HepG2 (cell line): ENCODE measurements around the gene PNPLA2.

Experiments
- CBX5 ChIP-seq: sonication (generic); formaldehyde crosslinking; IDR thresholded peaks from 2 replicates; pipeline ENCODE4 v1.4.0; 2020; ENCODE audit warnings: missing genetic modification reagents, borderline replicate concordance
- EP300 ChIP-seq, 3 experiments: sonication (generic) in 1 of 3; formaldehyde crosslinking in 1 of 3; IDR thresholded peaks; 2 replicates each; pipeline versions ENCODE4 v1.5.1 to v1.6.1; 2011 to 2020; ENCODE audit warnings: low read depth in 2 of 3, low read length in 2 of 3, borderline replicate concordance in 1 of 3, improper control_type of control experiment in 1 of 3, mild to moderate bottlenecking in 1 of 3, missing genetic modification reagents in 1 of 3, moderate library complexity in 1 of 3
- FOXJ3 ChIP-seq: sonication (generic); formaldehyde crosslinking; IDR thresholded peaks from 2 replicates; pipeline ENCODE4 v1.4.0; 2020; ENCODE audit warnings: missing genetic modification reagents, mild to moderate bottlenecking, borderline replicate concordance
- JUND ChIP-seq: sonication (generic); formaldehyde crosslinking; IDR thresholded peaks from 2 replicates; pipeline ENCODE4 v1.8.0; 2022; ENCODE audit warnings: mild to moderate bottlenecking, missing genetic modification reagents
- POLR2A ChIP-seq, 2 experiments: IDR thresholded peaks; 2 replicates each; pipeline ENCODE4 v1.6.1; 2011; ENCODE audit warnings: low read depth in 2 of 2, low read length in 2 of 2, mild to moderate bottlenecking in 1 of 2, moderate library complexity in 1 of 2; ENCODE audit not compliant: insufficient read depth in 1 of 2
- PRMT3 ChIP-seq: sonication (generic); formaldehyde crosslinking; IDR thresholded peaks from 2 replicates; pipeline ENCODE4 v1.8.1; 2022; ENCODE audit warnings: low read depth, mild to moderate bottlenecking, moderate library complexity, missing genetic modification reagents, borderline replicate concordance
- RBAK ChIP-seq: sonication (generic); formaldehyde crosslinking; IDR thresholded peaks from 2 replicates; pipeline ENCODE4 v1.5.1; 2020; ENCODE audit warnings: mild to moderate bottlenecking, missing genetic modification reagents
- RERE ChIP-seq: IDR thresholded peaks from 2 replicates; pipeline ENCODE4 v1.6.1; 2016; ENCODE audit warnings: low read depth, missing genetic modification reagents, missing compliant biosample characterization
- SMC3 ChIP-seq: IDR thresholded peaks from 2 replicates; pipeline ENCODE4 v1.6.1; 2011; ENCODE audit warnings: low read length, improper control_type of control experiment
- ZNF761 ChIP-seq: sonication (generic); formaldehyde crosslinking; conservative IDR thresholded peaks from 2 replicates; pipeline ENCODE4 v1.4.0; 2020; ENCODE audit warnings: mild to moderate bottlenecking, missing genetic modification reagents

- TF ChIP-seq SMC3, result no peak
- no peak for TF ChIP-seq EP300 (IDR thresholded peaks at IDR 0.05; ENCODE audit: low read depth in 2 of 2, low read length in 2 of 2)
- no peak for TF ChIP-seq EP300 (CRISPR knock-in tag; IDR thresholded peaks at IDR 0.05; ENCODE audit: borderline replicate concordance)
- no peak for TF ChIP-seq POLR2A (IDR thresholded peaks at IDR 0.05; ENCODE audit: insufficient read depth in 1 of 2, low read depth in 2 of 2, low read length in 2 of 2)
- no peak for TF ChIP-seq ZNF761 (CRISPR knock-in tag)
- no peak for TF ChIP-seq PRMT3 (CRISPR knock-in tag)
- no peak for TF ChIP-seq RBAK (CRISPR knock-in tag)
- TF ChIP-seq JUND (CRISPR knock-in tag), result no peak
- TF ChIP-seq RERE (CRISPR knock-in tag), result no peak
- TF ChIP-seq CBX5 (CRISPR knock-in tag), result no peak
- TF ChIP-seq FOXJ3 (CRISPR knock-in tag), result no peak
Observed at GRCh38 chr11:836700-837099, 18.0 kb downstream of the PNPLA2 start.
